ENCODE results near the gene KCNQ1.

Gene KCNQ1

DNA sequence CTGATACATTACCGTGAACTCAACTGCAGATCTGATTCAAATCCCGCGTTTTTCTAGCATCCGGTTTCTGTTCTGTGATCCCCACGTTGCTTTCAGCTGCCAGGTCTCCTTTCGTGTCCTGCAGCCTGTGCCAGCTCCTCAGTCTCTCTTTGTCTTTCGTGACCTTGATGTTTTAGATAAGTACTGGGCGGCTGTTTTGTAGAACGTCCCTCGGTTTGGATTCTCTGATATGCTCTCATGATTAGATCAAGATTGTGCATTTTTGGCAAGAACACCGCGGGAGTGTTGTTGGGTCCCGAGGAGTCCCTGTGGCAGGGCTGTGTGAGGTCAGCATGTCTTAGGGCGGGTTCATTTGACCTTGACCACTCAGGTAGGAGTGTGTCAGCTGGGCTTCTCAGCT is 38.6 kb downstream of the KCNQ1 start:
- no peak overlapping the region for H2BK15ac ChIP-seq (ENCODE audit: low read depth, poor library complexity, severe bottlenecking)
- no peak overlapping the region for H2AK5ac ChIP-seq (ENCODE audit: low read length, severe bottlenecking)
- H2BK12ac ChIP-seq (ENCODE audit: low read length in 2 of 2), result no peak overlapping the region
- no peaks in the 10 kb centered on the region for H3K36me3 ChIP-seq (ENCODE audit: control insufficient read depth in 1 of 2, insufficient read depth in 2 of 2, low read depth in 1 of 2, low read length in 2 of 2)
- H4K8ac ChIP-seq (ENCODE audit: low read length), result no peak overlapping the region
- no peak overlapping the region for H3K27ac ChIP-seq (ENCODE audit: low read length, poor library complexity, severe bottlenecking)
- H3K27me3 ChIP-seq (ENCODE audit: control insufficient read depth in 1 of 2, insufficient read depth in 1 of 2, low read length in 2 of 2), result peaks cover 24 to 28% of the 10 kb centered on the region in 2 experiments
- peaks cover 35% of the 10 kb centered on the region for H3K9me3 ChIP-seq (ENCODE audit: control insufficient read depth, low read length)
- 63% methylated on average over 14 of the region's 14 CpGs for WGBS
- H3K4me1 ChIP-seq (ENCODE audit: control insufficient read depth, insufficient read depth, low read depth, low read length), result no peaks in the 10 kb centered on the region
- H2BK5ac ChIP-seq (ENCODE audit: low read depth, low read length, poor library complexity, severe bottlenecking), result no peak overlapping the region
- no peak overlapping the region for H3K9ac ChIP-seq (ENCODE audit: low read length)
- no peak overlapping the region for H4K91ac ChIP-seq (ENCODE audit: low read length)
- no peak overlapping the region for H3K4ac ChIP-seq (ENCODE audit: low read depth in 1 of 2, low read length in 2 of 2)
- no peaks in the 10 kb centered on the region for H3K79me1 ChIP-seq (replicated peaks; ENCODE audit: low read length, poor library complexity, severe bottlenecking)
- DNase-seq, result no peak
- H3K23ac ChIP-seq (ENCODE audit: low read length in 2 of 2), result no peak overlapping the region
- H2BK120ac ChIP-seq (ENCODE audit: low read depth, low read length), result no peak overlapping the region
- H2AFZ ChIP-seq (ENCODE audit: low read depth, low read length), result no peak overlapping the region
- H3K14ac ChIP-seq (ENCODE audit: low read length in 2 of 2), result no peak overlapping the region
- no peak overlapping the region for H3K4me2 ChIP-seq (ENCODE audit: low read length, poor library complexity, severe bottlenecking)
- no peak overlapping the region for H3K4me3 ChIP-seq (ENCODE audit: insufficient read depth in 1 of 2, low read depth in 1 of 2, low read length in 2 of 2)
- H3K18ac ChIP-seq (ENCODE audit: low read depth in 1 of 2, low read length in 2 of 2), result no peak overlapping the region

DNA sequence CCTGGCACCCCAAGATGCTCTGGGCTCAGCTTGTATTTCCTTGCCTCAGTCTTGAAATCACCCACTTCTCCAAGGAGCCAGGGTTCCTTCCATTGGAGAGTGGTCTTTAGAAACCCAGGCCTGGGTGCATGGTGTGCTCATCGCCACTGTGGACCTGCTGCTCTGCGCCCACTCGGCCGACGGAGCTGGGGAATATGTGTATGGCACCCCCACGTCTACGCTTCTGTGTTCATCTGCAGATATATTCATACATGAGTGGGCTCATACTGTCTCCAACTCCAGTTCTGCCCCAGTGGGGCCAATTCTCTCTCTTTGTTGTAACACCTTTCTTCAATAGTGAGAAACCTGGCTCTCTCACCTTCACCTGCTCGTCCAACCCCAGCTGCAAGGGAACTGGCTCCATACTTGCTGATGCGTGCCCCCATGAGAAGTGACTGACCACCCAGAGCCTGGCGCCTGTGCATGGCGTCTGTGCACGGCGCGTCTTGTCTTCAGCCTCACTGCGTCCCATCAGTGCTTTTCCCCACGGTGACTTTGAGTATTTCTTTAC is 39.8 kb downstream of the KCNQ1 start:
- Histone ChIP-seq H2BK12ac (ENCODE audit: low read length in 2 of 2) (no peak overlapping the region), H4K8ac (ENCODE audit: low read length) (no peak overlapping the region), H2AK5ac (ENCODE audit: low read length, severe bottlenecking) (no peak overlapping the region), H3K14ac (ENCODE audit: low read length in 2 of 2) (no peak overlapping the region), H3K27ac (ENCODE audit: low read length, poor library complexity, severe bottlenecking) (no peak overlapping the region), H3K4me3 (ENCODE audit: insufficient read depth in 1 of 2, low read depth in 1 of 2, low read length in 2 of 2) (no peak overlapping the region), H3K27me3 (ENCODE audit: control insufficient read depth in 1 of 2, insufficient read depth in 1 of 2, low read length in 2 of 2) (peaks cover 24 to 28% of the 10 kb centered on the region in 2 experiments), H3K23ac (ENCODE audit: low read length in 2 of 2) (no peak overlapping the region), H4K91ac (ENCODE audit: low read length) (no peak overlapping the region), H3K79me1 (replicated peaks; ENCODE audit: low read length, poor library complexity, severe bottlenecking) (no peaks in the 10 kb centered on the region), H3K4me1 (ENCODE audit: control insufficient read depth, insufficient read depth, low read depth, low read length) (no peaks in the 10 kb centered on the region), H2AFZ (ENCODE audit: low read depth, low read length) (no peak overlapping the region), H3K9ac (ENCODE audit: low read length) (no peak overlapping the region), H3K4ac (ENCODE audit: low read depth in 1 of 2, low read length in 2 of 2) (no peak overlapping the region), H3K18ac (ENCODE audit: low read depth in 1 of 2, low read length in 2 of 2) (no peak overlapping the region), H3K9me3 (ENCODE audit: control insufficient read depth, low read length) (peaks cover 47% of the 10 kb centered on the region), H2BK15ac (ENCODE audit: low read depth, poor library complexity, severe bottlenecking) (no peak overlapping the region), H3K4me2 (ENCODE audit: low read length, poor library complexity, severe bottlenecking) (no peak overlapping the region), H2BK120ac (ENCODE audit: low read depth, low read length) (no peak overlapping the region), H2BK5ac (ENCODE audit: low read depth, low read length, poor library complexity, severe bottlenecking) (no peak overlapping the region), H3K36me3 (ENCODE audit: control insufficient read depth in 1 of 2, insufficient read depth in 2 of 2, low read depth in 1 of 2, low read length in 2 of 2) (no peaks in the 10 kb centered on the region)
- WGBS, result 86% methylated on average over 16 of the region's 16 CpGs
- DNase-seq, result no peak

DNA sequence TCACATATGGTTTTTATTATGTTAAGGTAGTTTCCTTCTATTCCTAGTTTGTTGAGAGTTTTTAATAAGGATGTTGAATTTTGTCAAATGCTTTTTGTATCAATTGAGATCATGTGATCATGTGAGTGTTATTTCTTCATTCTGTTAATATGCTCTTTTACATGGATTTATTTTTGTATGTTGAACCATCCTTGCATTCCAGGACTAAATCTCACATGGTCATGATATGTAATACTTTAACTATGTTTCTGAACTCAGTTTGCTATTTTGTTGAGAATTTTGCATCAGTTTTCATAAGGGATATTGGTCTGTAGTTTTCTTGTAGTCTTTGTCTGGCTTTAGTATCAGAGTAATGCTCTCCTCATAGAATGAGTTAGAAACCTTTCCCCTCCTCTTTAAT is 43.2 kb downstream of the KCNQ1 start:
- no peak overlapping the region for H3K14ac ChIP-seq (ENCODE audit: low read length in 2 of 2)
- H2BK120ac ChIP-seq (ENCODE audit: low read depth, low read length), result no peak overlapping the region
- H2AFZ ChIP-seq (ENCODE audit: low read depth, low read length), result no peak overlapping the region
- H3K9ac ChIP-seq (ENCODE audit: low read length), result no peak overlapping the region
- H3K4ac ChIP-seq (ENCODE audit: low read depth in 1 of 2, low read length in 2 of 2), result no peak overlapping the region
- peaks cover 9 to 16% of the 10 kb centered on the region in 2 experiments for H3K27me3 ChIP-seq (ENCODE audit: control insufficient read depth in 1 of 2, insufficient read depth in 1 of 2, low read length in 2 of 2)
- no peak overlapping the region for H2BK12ac ChIP-seq (ENCODE audit: low read length in 2 of 2)
- no peak overlapping the region for H2BK15ac ChIP-seq (ENCODE audit: low read depth, poor library complexity, severe bottlenecking)
- H3K4me3 ChIP-seq (ENCODE audit: insufficient read depth in 1 of 2, low read depth in 1 of 2, low read length in 2 of 2), result no peak overlapping the region
- no peak overlapping the region for H3K27ac ChIP-seq (ENCODE audit: low read length, poor library complexity, severe bottlenecking)
- DNase-seq, result no peak
- peaks cover 65% of the 10 kb centered on the region for H3K9me3 ChIP-seq (ENCODE audit: control insufficient read depth, low read length)
- H4K91ac ChIP-seq (ENCODE audit: low read length), result no peak overlapping the region
- H3K23ac ChIP-seq (ENCODE audit: low read length in 2 of 2), result no peak overlapping the region
- no peak overlapping the region for H2AK5ac ChIP-seq (ENCODE audit: low read length, severe bottlenecking)
- no peaks in the 10 kb centered on the region for H3K79me1 ChIP-seq (replicated peaks; ENCODE audit: low read length, poor library complexity, severe bottlenecking)
- H3K18ac ChIP-seq (ENCODE audit: low read depth in 1 of 2, low read length in 2 of 2), result no peak overlapping the region
- no peaks in the 10 kb centered on the region for H3K36me3 ChIP-seq (ENCODE audit: control insufficient read depth in 1 of 2, insufficient read depth in 2 of 2, low read depth in 1 of 2, low read length in 2 of 2)
- no peak overlapping the region for H3K4me2 ChIP-seq (ENCODE audit: low read length, poor library complexity, severe bottlenecking)
- no peak overlapping the region for H4K8ac ChIP-seq (ENCODE audit: low read length)
- H2BK5ac ChIP-seq (ENCODE audit: low read depth, low read length, poor library complexity, severe bottlenecking), result no peak overlapping the region
- no peaks in the 10 kb centered on the region for H3K4me1 ChIP-seq (ENCODE audit: control insufficient read depth, insufficient read depth, low read depth, low read length)

DNA sequence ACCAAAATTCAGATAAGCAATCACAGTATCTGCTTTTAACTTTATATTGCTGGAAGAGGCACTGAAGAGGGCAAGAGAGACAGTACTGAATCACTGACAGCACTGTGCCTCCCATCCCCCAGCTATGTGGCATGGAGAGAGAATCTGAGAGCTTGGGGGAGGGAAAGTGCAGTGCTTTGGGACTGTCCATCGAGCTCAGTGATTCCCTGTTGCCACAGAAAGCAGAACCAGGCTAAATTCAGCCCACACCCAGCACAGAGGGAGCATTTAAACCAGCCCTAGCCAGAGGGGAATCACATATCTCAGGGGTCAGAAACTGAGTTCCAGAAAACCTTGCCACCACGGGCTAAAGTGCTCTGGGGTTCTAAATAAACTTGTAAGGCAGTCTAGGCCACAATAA is 44.3 kb downstream of the KCNQ1 start:
- DNase-seq, result no peak
- no peak overlapping the region for H3K14ac ChIP-seq (ENCODE audit: low read length in 2 of 2)
- H3K23ac ChIP-seq (ENCODE audit: low read length in 2 of 2), result no peak overlapping the region
- no peak overlapping the region for H2AK5ac ChIP-seq (ENCODE audit: low read length, severe bottlenecking)
- peaks cover 60% of the 10 kb centered on the region for H3K9me3 ChIP-seq (ENCODE audit: control insufficient read depth, low read length)
- no peak overlapping the region for H3K4ac ChIP-seq (ENCODE audit: low read depth in 1 of 2, low read length in 2 of 2)
- WGBS, result 2% methylated on average over 2 of the region's 2 CpGs
- no peak overlapping the region for H3K4me2 ChIP-seq (ENCODE audit: low read length, poor library complexity, severe bottlenecking)
- H3K4me3 ChIP-seq (ENCODE audit: insufficient read depth in 1 of 2, low read depth in 1 of 2, low read length in 2 of 2), result no peak overlapping the region
- no peak overlapping the region for H3K9ac ChIP-seq (ENCODE audit: low read length)
- H2BK120ac ChIP-seq (ENCODE audit: low read depth, low read length), result no peak overlapping the region
- no peaks in the 10 kb centered on the region for H3K36me3 ChIP-seq (ENCODE audit: control insufficient read depth in 1 of 2, insufficient read depth in 2 of 2, low read depth in 1 of 2, low read length in 2 of 2)
- no peak overlapping the region for H2BK5ac ChIP-seq (ENCODE audit: low read depth, low read length, poor library complexity, severe bottlenecking)
- H3K27ac ChIP-seq (ENCODE audit: low read length, poor library complexity, severe bottlenecking), result no peak overlapping the region
- no peak overlapping the region for H2BK12ac ChIP-seq (ENCODE audit: low read length in 2 of 2)
- H3K27me3 ChIP-seq (ENCODE audit: control insufficient read depth in 1 of 2, insufficient read depth in 1 of 2, low read length in 2 of 2), result peaks cover 0 to 5% of the 10 kb centered on the region in 2 experiments
- no peak overlapping the region for H2BK15ac ChIP-seq (ENCODE audit: low read depth, poor library complexity, severe bottlenecking)
- no peaks in the 10 kb centered on the region for H3K79me1 ChIP-seq (replicated peaks; ENCODE audit: low read length, poor library complexity, severe bottlenecking)
- H4K91ac ChIP-seq (ENCODE audit: low read length), result no peak overlapping the region
- H2AFZ ChIP-seq (ENCODE audit: low read depth, low read length), result no peak overlapping the region
- no peaks in the 10 kb centered on the region for H3K4me1 ChIP-seq (ENCODE audit: control insufficient read depth, insufficient read depth, low read depth, low read length)
- no peak overlapping the region for H4K8ac ChIP-seq (ENCODE audit: low read length)
- no peak overlapping the region for H3K18ac ChIP-seq (ENCODE audit: low read depth in 1 of 2, low read length in 2 of 2)

All from mesenchymal stem cell (in vitro differentiated cells and primary cell).